Bronchial epithelial cell (primary cell): ENCODE data around the gene HOTAIR. TPM values are rescaled to one million over a fixed set of nuclear protein-coding genes. Genes with fewer than 3 reads are reported as not detected.

ENCODE experiments used
- DNase-seq: peaks from one replicate; pipeline ENCODE4 v3.0.0-alpha.2; 2010; ENCODE audit warnings: low read depth
- FAIRE-seq: peaks from 2 replicates; lab custom pipeline; 2011; peaks lifted over from hg19 to GRCh38; lab: Jason Lieb, UNC
- H3K27me3 ChIP-seq: 2 replicates; pipeline ENCODE4 v1.5.1; 2011; ENCODE audit warnings: low read length; ENCODE audit not compliant: control insufficient read depth, insufficient read depth
- H3K36me3 ChIP-seq: 2 replicates; pipeline ENCODE4 v1.5.1; 2011; ENCODE audit warnings: low read length; ENCODE audit not compliant: control insufficient read depth, insufficient read depth
- H3K4me3 ChIP-seq: 2 replicates; pipeline ENCODE4 v1.5.1; 2011; ENCODE audit warnings: mild to moderate bottlenecking, low read depth, low read length, control low read depth
- total RNA-seq: library from RNA; depleted of rRNA; stranded (reverse); fragments of >200 nt; gene quantifications from 2 replicates; pipeline ENCODE4 v1.2.1, GENCODE V29; 2014
- TF ChIP-seq, protein P1 (sequence below): IDR thresholded peaks from 2 replicates; pipeline ENCODE4 v1.5.1; 2011; ENCODE audit warnings: mild to moderate bottlenecking, moderate library complexity, low read length, control low read depth, inconsistent platforms; ENCODE audit not compliant: insufficient read depth, severe bottlenecking

The HOTAIR gene
- total RNA-seq, 1 donor from 2014 or later, result not detected

DNA sequence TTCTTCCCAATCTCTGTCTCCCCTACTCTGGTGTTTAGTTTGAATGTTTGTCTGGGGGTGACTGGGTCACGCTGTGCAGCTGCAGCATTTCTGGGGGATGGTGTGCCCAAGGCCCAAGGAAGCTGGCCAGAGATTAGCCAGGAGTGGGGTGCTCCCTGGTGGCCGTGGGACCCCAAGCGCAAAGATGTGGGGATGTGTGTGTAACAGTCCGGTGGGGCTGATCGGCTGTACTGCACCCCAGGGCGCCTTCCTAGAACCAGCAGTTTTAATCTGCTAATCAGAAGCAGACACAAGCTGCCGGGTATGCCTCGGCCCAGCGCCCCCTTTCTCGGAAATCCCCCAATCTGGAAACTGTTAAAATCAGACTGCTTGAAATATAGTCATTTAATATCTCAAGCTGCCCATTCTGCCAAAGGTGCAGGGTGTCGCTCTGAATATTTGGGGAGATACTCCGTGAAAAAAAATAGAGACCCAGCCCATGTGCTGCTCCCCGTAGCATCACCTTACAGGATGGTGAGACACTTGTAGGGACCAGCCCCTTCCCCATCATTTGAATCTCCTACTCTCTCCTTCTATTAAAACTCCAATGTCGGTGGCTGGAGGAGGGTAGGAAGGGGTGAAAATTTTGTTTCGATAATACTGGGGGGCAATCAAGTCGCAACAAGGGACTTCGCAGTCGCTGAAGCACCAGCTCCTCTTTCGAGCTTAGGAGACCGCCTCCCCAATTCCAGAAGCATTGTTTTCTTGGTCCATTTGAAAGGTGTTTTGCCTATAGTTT lies 29.5 kb upstream of the HOTAIR start:
- Histone ChIP-seq H3K36me3 (no peaks in the 10 kb centered on the region), H3K4me3 (no peak overlapping the region), H3K27me3 (peaks cover 86% of the 10 kb centered on the region)
- FAIRE-seq (no peak), DNase-seq (no peak)
- TF ChIP-seq, protein P1, sequence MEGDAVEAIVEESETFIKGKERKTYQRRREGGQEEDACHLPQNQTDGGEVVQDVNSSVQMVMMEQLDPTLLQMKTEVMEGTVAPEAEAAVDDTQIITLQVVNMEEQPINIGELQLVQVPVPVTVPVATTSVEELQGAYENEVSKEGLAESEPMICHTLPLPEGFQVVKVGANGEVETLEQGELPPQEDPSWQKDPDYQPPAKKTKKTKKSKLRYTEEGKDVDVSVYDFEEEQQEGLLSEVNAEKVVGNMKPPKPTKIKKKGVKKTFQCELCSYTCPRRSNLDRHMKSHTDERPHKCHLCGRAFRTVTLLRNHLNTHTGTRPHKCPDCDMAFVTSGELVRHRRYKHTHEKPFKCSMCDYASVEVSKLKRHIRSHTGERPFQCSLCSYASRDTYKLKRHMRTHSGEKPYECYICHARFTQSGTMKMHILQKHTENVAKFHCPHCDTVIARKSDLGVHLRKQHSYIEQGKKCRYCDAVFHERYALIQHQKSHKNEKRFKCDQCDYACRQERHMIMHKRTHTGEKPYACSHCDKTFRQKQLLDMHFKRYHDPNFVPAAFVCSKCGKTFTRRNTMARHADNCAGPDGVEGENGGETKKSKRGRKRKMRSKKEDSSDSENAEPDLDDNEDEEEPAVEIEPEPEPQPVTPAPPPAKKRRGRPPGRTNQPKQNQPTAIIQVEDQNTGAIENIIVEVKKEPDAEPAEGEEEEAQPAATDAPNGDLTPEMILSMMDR, result no peak

DNA sequence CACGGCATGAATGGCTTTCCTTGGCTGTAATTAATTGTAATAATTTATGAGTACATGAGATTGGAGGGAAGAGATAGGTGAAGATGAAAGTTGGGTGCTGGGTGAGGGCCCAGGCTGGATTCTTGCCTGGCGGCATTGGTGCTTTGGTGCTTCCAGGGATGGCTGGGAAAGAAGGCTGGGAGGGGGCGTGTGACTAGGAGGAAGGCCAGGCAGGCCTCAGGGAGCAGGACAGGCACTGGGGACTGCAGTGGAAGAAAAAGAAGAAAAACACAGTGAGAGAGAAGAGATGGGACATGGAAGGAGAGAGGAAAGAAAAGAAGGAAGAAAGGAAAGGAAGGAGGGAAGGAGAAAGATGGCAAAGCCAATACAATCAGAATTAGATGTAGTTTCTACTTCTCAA lies 28.9 kb upstream of the HOTAIR start:
- FAIRE-seq, result no peak
- peaks cover 91% of the 10 kb centered on the region for H3K27me3 ChIP-seq
- TF ChIP-seq, protein P1, result no peak

DNA sequence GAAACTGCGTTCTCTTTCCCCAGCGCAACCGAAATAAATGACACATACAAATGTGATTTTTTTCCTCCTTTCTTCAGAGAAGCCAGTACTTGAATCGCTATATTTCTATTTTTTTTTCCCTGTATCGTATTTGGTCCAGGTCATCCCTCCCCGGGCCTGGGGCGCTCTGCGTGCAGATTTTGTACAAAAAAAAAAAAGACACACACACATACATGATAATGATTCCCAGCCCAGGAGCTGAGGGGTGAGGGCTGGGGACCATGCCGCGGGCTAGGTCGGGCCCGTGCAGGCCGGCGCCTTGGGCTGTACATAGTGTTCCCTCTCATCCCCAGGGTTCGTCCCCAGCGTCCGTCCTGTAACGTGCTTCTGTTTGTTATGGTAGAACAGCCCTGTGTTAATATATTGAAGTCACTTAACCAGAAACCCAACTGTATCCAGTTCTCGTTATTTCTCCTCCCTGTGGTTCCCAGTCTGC lies 28.2 kb upstream of the HOTAIR start:
- no peak for DNase-seq
- Histone ChIP-seq H3K36me3 (no peaks in the 10 kb centered on the region), H3K27me3 (peaks cover 91% of the 10 kb centered on the region), H3K4me3 (no peak overlapping the region)
- FAIRE-seq, result no peak
- TF ChIP-seq, protein P1, result no peak

More for the DNA sequence above, 28.9 kb upstream of the HOTAIR start:
- Histone ChIP-seq H3K36me3 (no peaks in the 10 kb centered on the region), H3K4me3 (no peak overlapping the region)
- DNase-seq, result no peak

DNA sequence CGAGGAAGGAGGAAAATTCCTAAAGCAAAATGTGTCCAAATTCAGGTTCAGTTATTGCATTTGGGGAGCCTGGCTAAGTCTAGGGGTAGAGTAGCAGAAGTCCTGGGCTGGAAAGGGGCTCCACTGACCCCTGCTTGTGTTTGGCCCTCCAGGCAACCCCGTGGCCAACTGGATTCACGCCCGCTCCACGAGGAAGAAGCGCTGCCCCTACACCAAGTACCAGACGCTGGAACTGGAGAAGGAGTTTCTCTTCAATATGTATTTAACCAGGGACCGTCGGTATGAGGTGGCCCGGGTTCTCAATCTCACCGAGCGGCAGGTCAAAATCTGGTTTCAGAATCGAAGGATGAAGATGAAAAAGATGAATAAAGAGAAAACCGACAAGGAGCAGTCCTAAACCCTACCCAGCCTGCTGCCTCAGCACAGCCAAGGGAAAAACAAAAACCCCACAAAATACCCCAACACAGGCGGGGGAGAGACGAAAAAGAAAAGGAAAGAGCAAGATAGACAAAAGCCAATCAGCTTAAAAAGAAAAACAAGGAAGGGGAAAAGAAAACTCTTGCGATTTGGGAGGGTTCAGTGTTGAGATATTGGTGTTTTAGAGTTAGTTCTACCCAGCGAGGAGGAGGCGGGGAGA lies 27.6 kb upstream of the HOTAIR start:
- FAIRE-seq, result no peak
- Histone ChIP-seq H3K36me3 (no peaks in the 10 kb centered on the region), H3K27me3 (peaks cover 90% of the 10 kb centered on the region), H3K4me3 (no peak overlapping the region)
- no peak for DNase-seq
- TF ChIP-seq, protein P1, result no peak

DNA sequence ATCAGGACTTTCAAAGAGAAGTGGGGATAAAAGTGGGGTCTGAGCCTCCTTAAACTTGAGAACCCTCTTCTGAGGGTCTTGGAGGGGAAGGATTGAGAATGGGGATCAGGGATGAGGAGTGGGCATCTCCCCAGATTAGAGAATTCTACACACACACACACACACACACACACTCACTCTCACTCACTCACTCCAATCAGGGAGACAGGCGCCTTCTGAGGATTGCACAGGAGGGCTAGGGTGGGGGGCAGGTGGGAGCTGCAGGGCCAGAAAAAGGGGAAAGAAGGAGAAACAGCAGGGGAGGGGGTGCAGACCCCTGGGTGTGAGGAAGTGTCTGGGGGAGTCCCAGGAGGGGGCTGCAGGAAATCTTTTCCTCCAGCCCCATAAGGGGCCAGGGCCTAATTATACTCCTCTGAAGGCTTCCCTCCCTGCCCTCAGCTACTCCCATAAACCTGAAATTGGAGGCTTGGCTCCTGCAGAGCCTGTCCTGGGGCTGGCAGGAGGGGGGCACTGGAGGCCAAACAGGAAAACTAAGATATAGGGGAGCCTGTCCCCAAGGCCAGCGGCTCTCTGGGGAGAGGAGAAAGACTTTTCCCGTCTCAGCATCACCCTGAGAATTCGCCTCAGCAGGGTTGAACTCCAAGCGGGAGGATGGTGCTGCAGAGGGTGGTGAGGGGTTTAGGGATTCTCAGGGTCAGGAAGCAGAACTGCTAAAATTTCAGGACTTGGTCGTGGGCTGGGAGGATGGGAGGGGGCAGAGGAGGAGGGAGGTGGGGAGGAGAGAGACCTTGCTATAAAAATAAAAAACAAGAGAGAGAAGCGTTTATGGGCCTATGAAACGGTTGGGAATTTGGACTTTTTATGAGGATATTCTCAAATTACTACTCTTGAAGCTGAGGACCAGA lies 26.8 kb upstream of the HOTAIR start:
- Histone ChIP-seq H3K4me3 (no peak overlapping the region), H3K27me3 (peaks cover 89% of the 10 kb centered on the region), H3K36me3 (no peaks in the 10 kb centered on the region)
- FAIRE-seq, result no peak
- TF ChIP-seq, protein P1, result no peak
- no peak for DNase-seq
